ENCODE data around the gene UQCRQ.

UQCRQ gene

DNA sequence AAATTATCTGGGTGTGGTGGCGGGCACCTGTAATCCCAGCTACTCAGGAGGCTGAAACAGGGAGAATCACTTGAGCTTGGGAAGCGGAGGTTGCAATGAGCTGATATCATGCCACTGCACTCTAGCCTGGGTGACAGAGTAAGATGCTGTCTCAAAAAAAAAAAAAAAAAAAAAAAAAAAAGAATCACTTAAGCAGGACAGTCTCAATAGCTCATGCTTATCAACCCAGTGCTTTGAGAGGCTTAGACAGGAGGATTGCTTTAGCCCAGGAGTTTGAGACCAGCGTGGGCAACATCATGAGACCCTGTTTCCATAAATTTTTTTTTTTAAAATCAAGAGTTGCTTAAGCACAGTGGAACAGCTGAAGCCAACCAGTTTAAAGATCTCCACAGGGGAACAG lies 49.6 kb downstream of the UQCRQ start:
- DNase-seq (ENCODE audit: low read depth), result no peak

Data from GM04504 (cell line).